ENCODE data around the gene EXOC3L2.

DNA sequence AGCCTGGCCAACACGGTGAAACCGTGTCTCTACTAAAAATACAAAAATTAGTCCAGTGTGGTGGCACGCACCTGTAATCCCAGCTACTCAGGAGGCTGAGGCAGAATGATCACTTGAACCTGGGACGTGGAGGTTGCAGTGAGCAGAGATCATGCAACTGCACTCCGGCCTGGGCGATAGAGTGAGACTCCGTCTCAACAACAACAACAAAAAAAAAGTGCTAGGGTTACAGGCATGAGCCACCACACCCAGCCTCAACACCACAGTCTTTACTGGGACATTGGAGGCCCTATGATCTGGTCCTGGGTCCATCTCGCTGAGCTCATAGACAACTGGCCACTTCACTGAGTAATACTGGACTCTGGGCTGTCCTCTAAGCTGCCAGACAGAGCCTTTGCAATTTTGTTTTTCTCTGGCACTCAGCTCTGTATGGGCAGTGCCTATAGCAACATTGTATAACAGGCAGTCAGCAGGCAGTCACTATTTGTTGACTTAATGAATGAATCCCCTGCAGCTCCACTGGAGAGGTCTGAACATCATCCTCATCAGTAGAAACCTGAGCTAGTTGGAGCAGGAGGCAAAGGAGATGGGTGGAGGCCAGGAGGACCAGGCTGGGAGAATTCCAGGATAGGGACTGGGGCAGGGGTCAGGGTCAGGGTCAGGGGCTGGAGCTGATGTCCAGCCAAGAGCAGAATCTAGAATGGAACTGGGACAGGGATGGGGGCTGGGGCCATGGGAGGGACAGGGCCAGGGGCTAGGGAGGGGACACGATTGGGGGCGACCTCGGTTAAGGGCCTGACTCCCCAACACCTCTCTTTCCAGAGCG, 58.5 kb downstream of the EXOC3L2 start:
- no peak for TF ChIP-seq POLR2A (IDR thresholded peaks at IDR 0.05)
- TF ChIP-seq, protein P1, sequence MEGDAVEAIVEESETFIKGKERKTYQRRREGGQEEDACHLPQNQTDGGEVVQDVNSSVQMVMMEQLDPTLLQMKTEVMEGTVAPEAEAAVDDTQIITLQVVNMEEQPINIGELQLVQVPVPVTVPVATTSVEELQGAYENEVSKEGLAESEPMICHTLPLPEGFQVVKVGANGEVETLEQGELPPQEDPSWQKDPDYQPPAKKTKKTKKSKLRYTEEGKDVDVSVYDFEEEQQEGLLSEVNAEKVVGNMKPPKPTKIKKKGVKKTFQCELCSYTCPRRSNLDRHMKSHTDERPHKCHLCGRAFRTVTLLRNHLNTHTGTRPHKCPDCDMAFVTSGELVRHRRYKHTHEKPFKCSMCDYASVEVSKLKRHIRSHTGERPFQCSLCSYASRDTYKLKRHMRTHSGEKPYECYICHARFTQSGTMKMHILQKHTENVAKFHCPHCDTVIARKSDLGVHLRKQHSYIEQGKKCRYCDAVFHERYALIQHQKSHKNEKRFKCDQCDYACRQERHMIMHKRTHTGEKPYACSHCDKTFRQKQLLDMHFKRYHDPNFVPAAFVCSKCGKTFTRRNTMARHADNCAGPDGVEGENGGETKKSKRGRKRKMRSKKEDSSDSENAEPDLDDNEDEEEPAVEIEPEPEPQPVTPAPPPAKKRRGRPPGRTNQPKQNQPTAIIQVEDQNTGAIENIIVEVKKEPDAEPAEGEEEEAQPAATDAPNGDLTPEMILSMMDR (IDR thresholded peaks at IDR 0.05 in 8 of 11, conservative IDR thresholded peaks at IDR 0.05 in 3 of 11), result no peak

All from spleen (tissue), 7 donors.